NB4 (cell line): ENCODE data around the gene PRKD3.

Experiments
- CTCF ChIP-seq: IDR thresholded peaks from one replicate; pipeline ENCODE4 v1.5.1; 2012; ENCODE audit warnings: low read depth, low read length
- MAX ChIP-seq: IDR thresholded peaks from 2 replicates; pipeline ENCODE4 v1.6.1; 2011; ENCODE audit warnings: low read depth, low read length
- MYC ChIP-seq: IDR thresholded peaks from 2 replicates; pipeline ENCODE4 v1.6.1; 2011; ENCODE audit warnings: low read depth, low read length
- POLR2A ChIP-seq: IDR thresholded peaks from 2 replicates; pipeline ENCODE4 v1.6.1; 2011; ENCODE audit warnings: mild to moderate bottlenecking; ENCODE audit not compliant: insufficient read length; ENCODE audit errors: extremely low read depth

GRCh38 chr2:37372000-37372399 lies 47.4 kb upstream of the PRKD3 start:
- TF ChIP-seq CTCF (no peak), POLR2A (no peak), MAX (no peak), MYC (no peak)
